ENCODE data around the gene NAAA. TPM values are rescaled to one million over a fixed set of nuclear protein-coding genes. Genes with fewer than 3 reads are reported as not detected.
"Not testable (repeated sequence)": the region's sequence is repeated elsewhere in the genome, so short reads cannot be mapped to it uniquely, and the experiment has no call there.

The NAAA gene
- total and polyA plus RNA-seq, 11 donors, result 6.0 to 67.0 (median 15.4) TPM

- Histone ChIP-seq H3K9me3 (no peaks in the 10 kb centered on the region), H3K27me3 (no peaks in the 10 kb centered on the region), H3K4me3 (no peak overlapping the region), H3K4me1 (no peaks in the 10 kb centered on the region), H3K27ac (no peak overlapping the region), H3K36me3 (peaks cover 0 to 88% (median 52%) of the 10 kb centered on the region in 9 donors)
- no peak for ATAC-seq
- DNase-seq, result no peak
- TF ChIP-seq CTCF (IDR thresholded peaks at IDR 0.05), result no peak
- no peak for TF ChIP-seq POLR2A (IDR thresholded peaks at IDR 0.05)
- WGBS, 4 donors, result 67 to 80% (median 77%) methylated on average over 3 of the region's 3 CpGs
- intact Hi-C loops (cut with DNase I), result no loop called here
These were observed 10.7 kb downstream of the NAAA start for GRCh38 chr4:75930152-75930551.

DNA sequence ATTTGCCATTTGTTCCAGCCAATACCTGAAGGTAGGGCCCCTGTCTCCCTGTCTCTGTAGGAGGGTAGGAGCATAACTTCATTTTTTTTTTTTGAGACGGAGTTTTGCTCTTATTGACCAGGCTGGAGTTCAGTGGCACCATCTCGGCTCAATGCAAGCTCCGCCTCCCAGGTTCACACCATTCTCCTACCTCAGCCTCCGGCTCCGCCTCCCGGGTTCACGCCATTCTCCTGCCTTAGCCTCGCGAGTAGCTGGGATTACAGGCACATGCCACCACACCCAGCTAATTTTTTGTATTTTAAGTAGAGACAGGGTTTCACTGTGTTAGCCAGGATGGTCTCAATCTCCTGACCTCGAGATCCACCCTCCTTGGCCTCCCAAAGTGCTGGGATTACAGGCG, 15.9 kb downstream of the NAAA start:
- not testable (repeated sequence) for H3K27me3 ChIP-seq, H3K4me1 ChIP-seq, H3K27ac ChIP-seq, H3K9me3 ChIP-seq, H3K4me3 ChIP-seq, ATAC-seq, DNase-seq
- H3K36me3 ChIP-seq, result peaks cover 0 to 88% (median 59%) of the 10 kb centered on the region in 9 donors
- intact Hi-C loops (cut with DNase I), result loop anchor here in 1 of 10 donors (10.0 kb wide), 1 partner anchor 140 kb away; no protein-coding TSS in a partner anchor
- WGBS, 4 donors, result 96 to 97% (median 97%) methylated on average over 11 of the region's 11 CpGs

DNA sequence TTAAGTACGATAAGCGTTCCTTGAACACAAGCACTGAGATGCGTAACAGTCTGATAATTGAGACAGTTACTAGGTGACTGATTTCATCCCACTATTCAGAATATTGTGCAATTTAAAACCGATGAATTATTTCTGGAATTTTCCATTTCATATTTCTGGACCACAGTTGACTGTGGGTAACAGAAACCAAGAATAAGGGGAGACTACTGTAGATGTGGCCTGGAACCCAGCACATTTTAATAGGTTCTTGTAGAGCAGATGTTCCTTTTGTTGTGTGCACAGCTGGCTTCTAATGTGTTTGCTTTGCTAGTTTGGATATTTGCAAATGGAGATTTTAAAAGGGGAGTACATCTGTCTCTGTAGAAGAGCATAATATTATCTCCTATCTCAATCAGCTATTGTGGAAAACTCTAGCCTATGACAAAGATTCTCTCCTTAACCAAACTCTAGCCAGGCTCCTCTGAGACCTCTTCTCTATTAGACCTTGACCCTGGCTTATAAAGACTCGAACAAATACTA, 16.4 kb downstream of the NAAA start:
- Histone ChIP-seq H3K4me3 (no peak overlapping the region), H3K4me1 (peaks cover 0 to 9% (median 0%) of the 10 kb centered on the region in 12 donors), H3K9me3 (no peaks in the 10 kb centered on the region), H3K27me3 (no peaks in the 10 kb centered on the region), H3K36me3 (peaks cover 0 to 88% (median 60%) of the 10 kb centered on the region in 9 donors), H3K27ac (no peak overlapping the region)
- DNase-seq (no peak), ATAC-seq (no peak)
- intact Hi-C loops (cut with DNase I), result loop anchor here in 1 of 10 donors (10.0 kb wide), 1 partner anchor 140 kb away; no protein-coding TSS in a partner anchor
- WGBS, 4 donors, result 95 to 98% (median 95%) methylated on average over 5 of the region's 5 CpGs
- TF ChIP-seq CTCF (IDR thresholded peaks at IDR 0.05) (no peak), POLR2A (IDR thresholded peaks at IDR 0.05) (no peak)

DNA sequence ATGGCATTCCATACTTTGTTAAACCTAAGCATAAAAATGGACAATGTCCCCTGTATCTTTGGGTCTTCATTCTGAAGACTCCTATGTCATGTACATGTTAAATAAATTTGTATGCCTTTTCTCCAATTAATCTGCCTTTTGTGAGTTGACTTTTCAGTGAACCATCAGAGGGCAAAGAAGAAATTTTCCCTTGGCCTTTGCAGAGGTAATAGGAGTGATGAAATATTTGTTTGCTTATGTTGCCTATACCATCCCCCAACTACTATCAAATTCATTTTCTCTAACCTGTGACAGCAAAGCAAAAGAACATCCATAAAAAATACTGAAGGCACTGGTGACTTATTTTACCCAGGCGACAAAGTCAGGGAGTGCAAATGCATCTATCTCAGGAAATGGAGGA, 18.2 kb downstream of the NAAA start:
- TF ChIP-seq CTCF (IDR thresholded peaks at IDR 0.05), result no peak
- TF ChIP-seq POLR2A (IDR thresholded peaks at IDR 0.05), result no peak

More for the DNA sequence above, 18.2 kb downstream of the NAAA start:
- H3K36me3 ChIP-seq, result peaks cover 0 to 91% (median 66%) of the 10 kb centered on the region in 9 donors
- no peak for ATAC-seq
- WGBS, 4 donors, result 79 to 91% (median 83%) methylated on average over 1 of the region's 1 CpG
- no peaks in the 10 kb centered on the region for H3K9me3 ChIP-seq
- no peak overlapping the region for H3K4me3 ChIP-seq
- no peak for DNase-seq
- H3K4me1 ChIP-seq, result peaks cover 0 to 9% (median 0%) of the 10 kb centered on the region in 12 donors
- intact Hi-C loops (cut with DNase I), result loop anchor here in 1 of 10 donors (10.0 kb wide), 1 partner anchor 142 kb away; no protein-coding TSS in a partner anchor
- no peak overlapping the region for H3K27ac ChIP-seq
- H3K27me3 ChIP-seq, result no peaks in the 10 kb centered on the region
